HCT116 (cell line): ENCODE results near the gene DNAJC10. TPM values are rescaled to one million over a fixed set of nuclear protein-coding genes. Genes with fewer than 3 reads are reported as not detected.

ENCODE experiments used
- ATAC-seq: fragments of 200-7000 bp; cut with Tn5 transposase; 2 replicates; pipeline ENCODE4 v1.9.1; 2020; ENCODE audit warnings: mild to moderate bottlenecking, moderate library complexity
- BruUV-seq: library from RNA; stranded (reverse); fragments of 400-500 nt; replicated peaks from 2 replicates; lab custom pipeline; 2021; lab: Mats Ljungman, UMichigan
- CTCF ChIA-PET: fragments of 300-600 bp; sonication (Branson Sonifier 250); formaldehyde crosslinking; loops from one replicate; lab custom pipeline; 2021; ENCODE audit warnings: antibody characterized with exemption; lab: Charles Lee
- POLR2A ChIA-PET: fragments of 300-600, 350-600 bp; sonication (Branson Sonifier 250); formaldehyde crosslinking; loops from one replicate; lab custom pipeline; 2021; ENCODE audit warnings: antibody characterized with exemption; lab: Charles Lee
- RAD21 ChIA-PET, 2 experiments: fragments of 300-600 bp; sonication (Branson Sonifier 250); formaldehyde crosslinking; loops; one replicate each; lab custom pipeline; 2023; ENCODE audit warnings: low total read pairs in 2 of 2; ENCODE audit not compliant: uncharacterized antibody in 2 of 2, unreplicated experiment in 2 of 2, low non-redundant PET in 1 of 2; lab: Charles Lee
- DNase-seq: peaks from one replicate; pipeline ENCODE4 v3.0.0-alpha.2; 2010; ENCODE audit warnings: low read depth, low spot score
- H2AFZ ChIP-seq: fragments of 200-600 bp; shearing (Covaris generic), sonication (generic); 2 replicates; pipeline ENCODE4 v1.6.1; 2017; ENCODE audit warnings: low read depth, mixed run types, mixed read lengths, antibody characterized with exemption, low read length; ENCODE audit not compliant: poor library complexity, severe bottlenecking
- H3K27ac ChIP-seq: 2 replicates; pipeline ENCODE4 v1.5.1; 2012; ENCODE audit warnings: low read depth, low read length
- H3K27me3 ChIP-seq: fragments of 200-600 bp; sonication (generic); 2 replicates; pipeline ENCODE4 v1.6.1; 2016; ENCODE audit warnings: mixed run types, low read length, mixed read lengths; ENCODE audit not compliant: insufficient read depth
- H3K36me3 ChIP-seq, 2 experiments: fragments of 200-500 bp in 1 of 2; fragments of 200-600 bp in 1 of 2; sonication (Bioruptor generic) in 1 of 2; sonication (generic) in 1 of 2; 2 replicates each; pipeline versions ENCODE4 v1.5.1 to v1.6.1; 2014 to 2016; ENCODE audit warnings: low read length in 2 of 2, inconsistent platforms in 1 of 2, mixed read lengths in 1 of 2, mixed run types in 1 of 2; ENCODE audit not compliant: insufficient read depth in 2 of 2, control insufficient read depth in 1 of 2
- H3K4me1 ChIP-seq, 2 experiments: fragments of 200-600 bp in 1 of 2; sonication (generic) in 1 of 2; 2 replicates each; pipeline versions ENCODE4 v1.5.1 to v1.6.1; 2012 to 2017; ENCODE audit warnings: low read length in 2 of 2, inconsistent platforms in 1 of 2, mild to moderate bottlenecking in 1 of 2, mixed read lengths in 1 of 2, mixed run types in 1 of 2, moderate library complexity in 1 of 2; ENCODE audit not compliant: insufficient read depth in 2 of 2, control insufficient read depth in 1 of 2
- H3K4me2 ChIP-seq: fragments of 200-600 bp; sonication (generic); 2 replicates; pipeline ENCODE4 v1.6.1; 2017; ENCODE audit warnings: mixed run types, low read length, mixed read lengths
- H3K4me3 ChIP-seq, 2 experiments: fragments of 200-600 bp in 1 of 2; sonication (generic) in 1 of 2; replicated peaks in 1 of 2; 2 replicates each; pipeline ENCODE4 v1.5.1; 2011 to 2016; ENCODE audit warnings: low read length in 2 of 2, control low read depth in 1 of 2, low read depth in 1 of 2, mild to moderate bottlenecking in 1 of 2, mixed read lengths in 1 of 2, mixed run types in 1 of 2
- H3K79me2 ChIP-seq: fragments of 200-600 bp; sonication (generic); 2 replicates; pipeline ENCODE4 v1.6.1; 2017; ENCODE audit warnings: mild to moderate bottlenecking, mixed run types, low read length, moderate library complexity, mixed read lengths; ENCODE audit not compliant: insufficient read depth
- H3K9ac ChIP-seq: fragments of 200-600 bp; sonication (generic); 2 replicates; pipeline ENCODE4 v1.6.1; 2016; ENCODE audit warnings: low read length, mixed read lengths
- H3K9me2 ChIP-seq: fragments of 200-600 bp; sonication (generic), shearing (Covaris generic); 2 replicates; pipeline ENCODE4 v1.6.1; 2017; ENCODE audit warnings: mixed run types, mild to moderate bottlenecking, moderate library complexity; ENCODE audit not compliant: insufficient read depth
- H3K9me3 ChIP-seq, 2 experiments: fragments of 200-500 bp in 1 of 2; fragments of 200-600 bp in 1 of 2; sonication (Bioruptor generic) in 1 of 2; sonication (generic) in 1 of 2; 2 replicates each; pipeline ENCODE4 v1.6.1; 2014 to 2017; ENCODE audit warnings: low read length in 2 of 2, mixed read lengths in 2 of 2, inconsistent platforms in 1 of 2, low read depth in 1 of 2, mild to moderate bottlenecking in 1 of 2, mixed run types in 1 of 2, moderate library complexity in 1 of 2; ENCODE audit not compliant: control insufficient read depth in 1 of 2, insufficient read depth in 1 of 2
- H4K20me1 ChIP-seq: fragments of 200-600 bp; sonication (generic), shearing (Covaris generic); 2 replicates; pipeline ENCODE4 v1.6.1; 2017; ENCODE audit warnings: mixed run types, mild to moderate bottlenecking, moderate library complexity; ENCODE audit not compliant: insufficient read depth
- RAD21 ChIP-seq: IDR thresholded peaks from 2 replicates; pipeline ENCODE4 v1.6.1; 2012; ENCODE audit warnings: low read depth, mild to moderate bottlenecking
- SIN3A ChIP-seq: IDR thresholded peaks from 2 replicates; pipeline ENCODE4 v1.6.1; 2012; ENCODE audit warnings: low read depth
- SP1 ChIP-seq: IDR thresholded peaks from 2 replicates; pipeline ENCODE4 v1.6.1; 2012; ENCODE audit warnings: low read depth
- YY1 ChIP-seq: IDR thresholded peaks from 2 replicates; pipeline ENCODE4 v1.6.1; 2011; ENCODE audit warnings: low read length, low read depth, moderate library complexity, mild to moderate bottlenecking; ENCODE audit not compliant: insufficient replicate concordance; ENCODE audit errors: extremely low read depth
- ZFX ChIP-seq: fragments of 450-650 bp; IDR thresholded peaks from 2 replicates; pipeline ENCODE4 v1.6.1; 2017
- intact Hi-C: fragments of 100-400 bp; cut with micrococcal nuclease; formaldehyde crosslinking; loops from 2 replicates; pipeline ENCODE4 v1.10.0; 2022
- total RNA-seq: library from RNA; stranded (reverse); gene quantifications from one replicate; pipeline ENCODE4 v1.2.1, GENCODE V29; 2021; ENCODE audit not compliant: unreplicated experiment
- TF ChIP-seq, protein P1 (sequence below): IDR thresholded peaks from 2 replicates; pipeline ENCODE4 v1.6.1; 2011; ENCODE audit warnings: mild to moderate bottlenecking, low read length, moderate library complexity; ENCODE audit not compliant: insufficient replicate concordance; ENCODE audit errors: extremely low read depth
- TF ChIP-seq, protein P2 (sequence below): IDR thresholded peaks from 2 replicates; pipeline ENCODE4 v1.6.1; 2012; ENCODE audit warnings: low read depth

Gene DNAJC10
- total RNA-seq, 1 experiment from 2014 or later, result 80.4 TPM

GRCh38 chr2:182729710-182730339 lies 13.8 kb downstream of the DNAJC10 start:
- Histone ChIP-seq H3K9me3 (no peaks in the 10 kb centered on the region), H3K27ac (no peak overlapping the region), H3K27me3 (no peaks in the 10 kb centered on the region), H3K4me3 (no peak overlapping the region), H3K9me2 (no peaks in the 10 kb centered on the region), H3K9ac (no peak overlapping the region), H2AFZ (no peak overlapping the region), H3K36me3 (peaks cover 4 to 6% of the 10 kb centered on the region in 2 experiments; a peak in 3 of 4 replicates), H3K4me1 (no peaks in the 10 kb centered on the region), H4K20me1 (no peaks in the 10 kb centered on the region), H3K79me2 (no peaks in the 10 kb centered on the region; the same call in 1 of the 2 replicates), H3K4me2 (no peak overlapping the region)
- DNase-seq (no peak), ATAC-seq (no peak)
- BruUV-seq, result no TSS peak
- intact Hi-C loops, result no loop called here
- RAD21 ChIA-PET, result no interaction called here
- CTCF ChIA-PET, result no interaction called here
- POLR2A ChIA-PET, result no interaction called here
- TF ChIP-seq, protein P1, sequence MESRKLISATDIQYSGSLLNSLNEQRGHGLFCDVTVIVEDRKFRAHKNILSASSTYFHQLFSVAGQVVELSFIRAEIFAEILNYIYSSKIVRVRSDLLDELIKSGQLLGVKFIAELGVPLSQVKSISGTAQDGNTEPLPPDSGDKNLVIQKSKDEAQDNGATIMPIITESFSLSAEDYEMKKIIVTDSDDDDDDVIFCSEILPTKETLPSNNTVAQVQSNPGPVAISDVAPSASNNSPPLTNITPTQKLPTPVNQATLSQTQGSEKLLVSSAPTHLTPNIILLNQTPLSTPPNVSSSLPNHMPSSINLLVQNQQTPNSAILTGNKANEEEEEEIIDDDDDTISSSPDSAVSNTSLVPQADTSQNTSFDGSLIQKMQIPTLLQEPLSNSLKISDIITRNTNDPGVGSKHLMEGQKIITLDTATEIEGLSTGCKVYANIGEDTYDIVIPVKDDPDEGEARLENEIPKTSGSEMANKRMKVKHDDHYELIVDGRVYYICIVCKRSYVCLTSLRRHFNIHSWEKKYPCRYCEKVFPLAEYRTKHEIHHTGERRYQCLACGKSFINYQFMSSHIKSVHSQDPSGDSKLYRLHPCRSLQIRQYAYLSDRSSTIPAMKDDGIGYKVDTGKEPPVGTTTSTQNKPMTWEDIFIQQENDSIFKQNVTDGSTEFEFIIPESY, result no peak
- TF ChIP-seq, protein P2, sequence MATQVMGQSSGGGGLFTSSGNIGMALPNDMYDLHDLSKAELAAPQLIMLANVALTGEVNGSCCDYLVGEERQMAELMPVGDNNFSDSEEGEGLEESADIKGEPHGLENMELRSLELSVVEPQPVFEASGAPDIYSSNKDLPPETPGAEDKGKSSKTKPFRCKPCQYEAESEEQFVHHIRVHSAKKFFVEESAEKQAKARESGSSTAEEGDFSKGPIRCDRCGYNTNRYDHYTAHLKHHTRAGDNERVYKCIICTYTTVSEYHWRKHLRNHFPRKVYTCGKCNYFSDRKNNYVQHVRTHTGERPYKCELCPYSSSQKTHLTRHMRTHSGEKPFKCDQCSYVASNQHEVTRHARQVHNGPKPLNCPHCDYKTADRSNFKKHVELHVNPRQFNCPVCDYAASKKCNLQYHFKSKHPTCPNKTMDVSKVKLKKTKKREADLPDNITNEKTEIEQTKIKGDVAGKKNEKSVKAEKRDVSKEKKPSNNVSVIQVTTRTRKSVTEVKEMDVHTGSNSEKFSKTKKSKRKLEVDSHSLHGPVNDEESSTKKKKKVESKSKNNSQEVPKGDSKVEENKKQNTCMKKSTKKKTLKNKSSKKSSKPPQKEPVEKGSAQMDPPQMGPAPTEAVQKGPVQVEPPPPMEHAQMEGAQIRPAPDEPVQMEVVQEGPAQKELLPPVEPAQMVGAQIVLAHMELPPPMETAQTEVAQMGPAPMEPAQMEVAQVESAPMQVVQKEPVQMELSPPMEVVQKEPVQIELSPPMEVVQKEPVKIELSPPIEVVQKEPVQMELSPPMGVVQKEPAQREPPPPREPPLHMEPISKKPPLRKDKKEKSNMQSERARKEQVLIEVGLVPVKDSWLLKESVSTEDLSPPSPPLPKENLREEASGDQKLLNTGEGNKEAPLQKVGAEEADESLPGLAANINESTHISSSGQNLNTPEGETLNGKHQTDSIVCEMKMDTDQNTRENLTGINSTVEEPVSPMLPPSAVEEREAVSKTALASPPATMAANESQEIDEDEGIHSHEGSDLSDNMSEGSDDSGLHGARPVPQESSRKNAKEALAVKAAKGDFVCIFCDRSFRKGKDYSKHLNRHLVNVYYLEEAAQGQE, result no peak
- TF ChIP-seq RAD21 (no peak), SIN3A (no peak), ZFX (no peak), SP1 (no peak), YY1 (no peak)
- TF ChIP-seq, all 23 proteins: peak for 0
